GM12878 (cell line): ENCODE measurements around the gene DNTTIP2.

Experiments used
- ATF2 ChIP-seq: IDR thresholded peaks from 2 replicates; pipeline ENCODE4 v1.6.1; 2012; ENCODE audit warnings: low read length, inconsistent platforms
- CHD2 ChIP-seq: IDR thresholded peaks from 2 replicates; pipeline ENCODE4 v1.6.1; 2011; ENCODE audit warnings: low read depth, low read length, improper control_type of control experiment, borderline replicate concordance
- CTCF ChIP-seq, 3 experiments: IDR thresholded peaks in 2 of 3; conservative IDR thresholded peaks in 1 of 3; 2 replicates each; pipeline ENCODE4 v1.5.1; 2011; ENCODE audit warnings: low read depth in 3 of 3, low read length in 3 of 3, mild to moderate bottlenecking in 3 of 3, control low read depth in 2 of 3, moderate library complexity in 2 of 3, inconsistent platforms in 1 of 3, mixed read lengths in 1 of 3; ENCODE audit not compliant: control insufficient read depth in 2 of 3, insufficient read depth in 1 of 3; ENCODE audit errors: extremely low read depth in 1 of 3
- HDAC6 ChIP-seq: fragments of 200-600 bp; sonication (generic); IDR thresholded peaks from one replicate; pipeline ENCODE4 v1.8.0; 2017; ENCODE audit warnings: antibody characterized with exemption; ENCODE audit not compliant: unreplicated experiment
- IRF5 ChIP-seq: fragments of 450-650 bp; IDR thresholded peaks from 2 replicates; pipeline ENCODE4 v1.6.1; 2017; ENCODE audit warnings: borderline replicate concordance
- JUND ChIP-seq: IDR thresholded peaks from 2 replicates; pipeline ENCODE4 v1.6.1; 2012; ENCODE audit warnings: low read depth, mild to moderate bottlenecking, low read length, improper control_type of control experiment, moderate library complexity
- LARP7 ChIP-seq: fragments of 450-650 bp; IDR thresholded peaks from 2 replicates; pipeline ENCODE4 v1.6.1; 2017; ENCODE audit warnings: mild to moderate bottlenecking
- MTA2 ChIP-seq: fragments of 450-650 bp; IDR thresholded peaks from 2 replicates; pipeline ENCODE4 v1.6.1; 2016; ENCODE audit warnings: low read depth, mild to moderate bottlenecking, moderate library complexity
- RCOR1 ChIP-seq: conservative IDR thresholded peaks from 2 replicates; pipeline ENCODE4 v1.6.1; 2012; ENCODE audit warnings: low read depth, low read length, improper control_type of control experiment
- RELA ChIP-seq: fragments of 450-650 bp; IDR thresholded peaks from 2 replicates; pipeline ENCODE4 v1.8.0; 2014; ENCODE audit warnings: borderline replicate concordance; ENCODE audit not compliant: partially characterized antibody
- REST ChIP-seq: IDR thresholded peaks from 2 replicates; pipeline ENCODE4 v1.6.1; 2012; ENCODE audit warnings: mild to moderate bottlenecking, low read depth, low read length
- SP1 ChIP-seq: IDR thresholded peaks from one replicate; pipeline ENCODE4 v1.6.1; 2011; ENCODE audit warnings: low read depth, low read length
- ZNF274 ChIP-seq: IDR thresholded peaks from one replicate; pipeline ENCODE4 v1.8.0; 2011; ENCODE audit not compliant: insufficient read length, insufficient read depth

- TF ChIP-seq LARP7 (peak; percentile 76), CHD2 (peak; percentile 98), JUND (no peak), CTCF (IDR thresholded peaks at IDR 0.05 in 2 of 3, conservative IDR thresholded peaks at IDR 0.05 in 1 of 3; ENCODE audit: control insufficient read depth in 2 of 3, extremely low read depth in 1 of 3, insufficient read depth in 1 of 3, low read depth in 3 of 3, low read length in 3 of 3) (no peak), ATF2 (no peak), RELA (peak; percentile 50), MTA2 (no peak; the same call in 1 of the 2 replicates), REST (no peak), SP1 (no peak), HDAC6 (no peak), ZNF274 (no peak), IRF5 (peak; percentile 75), RCOR1 (peak; percentile 95)
Observed at GRCh38 chr1:93878889-93879586, at the start of gene DNTTIP2.
